ENCODE results near the gene EMILIN2. TPM values are rescaled to one million over a fixed set of nuclear protein-coding genes. Genes with fewer than 3 reads are reported as not detected.

Gene EMILIN2
- total and polyA plus RNA-seq, 9 of the 15 experiments (the other 6 are each of a cell fraction or from before 2014, with no cell fraction given): 0.01 to 0.40 (median 0.19) TPM

- no peak for TF ChIP-seq FOXP1 (CRISPR knock-in tag; IDR thresholded peaks at IDR 0.05)
- TF ChIP-seq ETV6 (IDR thresholded peaks at IDR 0.05; ENCODE audit: borderline replicate concordance in 1 of 2, low read depth in 2 of 2, low read length in 1 of 2): no peak
- no peak for TF ChIP-seq ETV6 (CRISPR knock-in tag; IDR thresholded peaks at IDR 0.05; ENCODE audit: borderline replicate concordance)
- TF ChIP-seq ZBTB7A (IDR thresholded peaks at IDR 0.05; ENCODE audit: borderline replicate concordance, control insufficient read depth, low read depth, low read length): no peak
- no peak for TF ChIP-seq FOSL1 (tag; conservative IDR thresholded peaks at IDR 0.05)
- no peak for TF ChIP-seq MCM7 (IDR thresholded peaks at IDR 0.05)
- TF ChIP-seq EHMT2 (IDR thresholded peaks at IDR 0.05): no peak
- no peak for TF ChIP-seq ZNF280B (CRISPR knock-in tag; IDR thresholded peaks at IDR 0.05)
- TF ChIP-seq ZBTB34 (CRISPR knock-in tag; IDR thresholded peaks at IDR 0.05): no peak
- TF ChIP-seq MTA2 (IDR thresholded peaks at IDR 0.05; ENCODE audit: low read depth): no peak
- TF ChIP-seq KLF16 (IDR thresholded peaks at IDR 0.05): no peak
- TF ChIP-seq RFX1 (IDR thresholded peaks at IDR 0.05): no peak
- no peak for TF ChIP-seq CTBP1 (IDR thresholded peaks at IDR 0.05; ENCODE audit: borderline replicate concordance)
- no peak for TF ChIP-seq MNT (conservative IDR thresholded peaks at IDR 0.05)
- TF ChIP-seq KAT8 (IDR thresholded peaks at IDR 0.05; ENCODE audit: low read depth): no peak
- TF ChIP-seq TCF7 (IDR thresholded peaks at IDR 0.05; ENCODE audit: borderline replicate concordance): 0 out of 2 replicates have a peak, but pooled peaks have one; percentile 16
- TF ChIP-seq HDAC6 (IDR thresholded peaks at IDR 0.05; ENCODE audit: low read depth, low read length): no peak
- no peak for TF ChIP-seq CGGBP1 (CRISPR knock-in tag; IDR thresholded peaks at IDR 0.05)
Observed at GRCh38 chr18:2853173-2853925, 6.5 kb downstream of the EMILIN2 start (continued).
